Bone marrow (tissue), 2 donors: ENCODE results near the gene TARS3.

Source experiments
- DNase-seq, 2 donors: peaks; one replicate each; lab custom pipeline; 2025; lab: John Stamatoyannopoulos, UW

TARS3 gene

GRCh38 chr15:101604124-101604874, 120.0 kb downstream of the TARS3 start:
- DNase-seq, result no peak
